GM21717 (cell line): Measurements from ENCODE around the gene SLC35D3.
"Not testable (repeated sequence)": the region's sequence is repeated elsewhere in the genome, so short reads cannot be mapped to it uniquely, and the experiment has no call there.

Experiments used
- ATAC-seq: cut with Tn5 transposase; IDR thresholded peaks from one replicate; pipeline ENCODE4 v1.9.1; 2021; ENCODE audit warnings: mild to moderate bottlenecking, moderate library complexity; ENCODE audit not compliant: unreplicated experiment

SLC35D3 gene

DNA sequence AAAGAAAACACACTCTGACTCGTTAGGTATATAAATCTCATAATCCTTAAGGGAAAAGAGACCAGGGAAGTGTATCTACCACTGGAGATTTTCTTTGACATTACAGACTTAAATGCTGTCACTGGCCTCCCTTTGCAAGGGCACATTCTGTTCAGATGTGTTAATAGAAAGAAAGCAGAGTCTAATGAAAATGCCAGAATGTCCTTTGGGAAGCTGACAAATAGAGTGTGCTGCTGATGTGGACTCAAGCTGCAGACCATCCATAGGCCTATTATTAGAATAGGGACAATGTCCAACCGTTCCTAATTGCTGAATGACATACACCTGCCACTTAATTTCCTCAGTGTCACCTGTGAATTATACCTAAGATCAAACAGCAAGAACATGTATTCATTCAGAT, 41.2 kb downstream of the SLC35D3 start:
- ATAC-seq = no peak

DNA sequence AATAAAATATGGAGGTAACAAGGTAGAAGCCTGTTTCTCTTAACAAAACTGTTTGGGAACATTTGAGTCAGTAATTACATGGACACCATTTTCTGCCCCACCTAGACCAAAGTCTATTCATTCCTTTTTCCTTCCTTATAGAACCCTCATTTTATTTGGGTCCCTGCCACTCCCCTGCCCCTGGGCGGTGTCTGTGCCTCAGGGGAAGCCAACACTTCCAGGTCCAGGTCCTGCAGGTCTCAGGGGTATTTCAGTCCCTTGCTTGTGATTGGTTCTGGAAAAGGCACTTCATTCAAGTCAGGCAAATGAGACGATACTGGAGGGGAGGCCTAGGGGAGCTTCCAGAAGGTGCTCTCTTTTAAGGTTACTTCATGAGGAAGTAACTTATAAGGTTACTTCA, 42.3 kb downstream of the SLC35D3 start:
- no peak for ATAC-seq

DNA sequence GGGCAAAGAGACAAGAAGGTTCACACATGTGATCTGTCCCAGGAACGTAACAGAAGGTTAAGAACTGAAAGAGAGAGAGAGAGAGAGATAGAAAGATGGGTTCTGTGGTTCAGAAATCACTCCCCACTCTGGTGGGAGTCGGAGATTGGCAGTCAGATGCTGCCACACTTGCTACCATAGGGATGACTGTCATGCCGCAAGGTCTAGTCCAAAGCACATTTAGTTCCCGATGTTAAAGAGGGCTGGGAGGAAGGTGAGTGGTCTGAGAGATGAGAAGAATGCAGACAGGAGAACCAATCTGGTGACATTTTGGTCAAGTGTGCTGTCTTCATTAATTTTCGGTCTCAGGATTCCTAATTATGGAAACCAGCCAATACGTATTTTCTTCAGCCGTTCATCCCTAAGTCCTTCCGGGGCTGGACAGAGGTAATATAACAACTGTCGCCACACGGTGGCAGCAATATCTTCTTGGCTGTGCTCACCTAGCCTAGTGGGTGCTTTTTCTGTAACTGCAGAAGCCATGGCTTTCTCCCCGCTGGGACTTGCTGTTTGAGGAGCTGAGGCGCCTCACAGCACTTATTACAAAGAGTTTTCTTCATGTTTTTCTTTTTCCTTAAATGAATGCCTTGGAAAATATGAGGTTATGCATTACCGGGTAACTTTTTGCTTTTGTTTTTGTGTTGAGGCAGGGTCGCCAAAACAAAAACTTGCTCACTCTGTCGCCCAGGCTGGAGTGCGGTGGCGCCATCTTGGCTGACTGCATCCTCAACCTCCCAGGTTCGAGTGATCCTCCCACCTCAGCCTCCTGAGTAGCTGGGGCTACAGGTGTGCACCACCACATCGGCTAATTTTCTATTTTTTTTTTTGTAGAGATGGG, 46.0 kb downstream of the SLC35D3 start:
- peak; percentile 93 for ATAC-seq

GRCh38 chr6:136968837-136969236, 46.7 kb downstream of the SLC35D3 start:
- ATAC-seq = no peak

DNA sequence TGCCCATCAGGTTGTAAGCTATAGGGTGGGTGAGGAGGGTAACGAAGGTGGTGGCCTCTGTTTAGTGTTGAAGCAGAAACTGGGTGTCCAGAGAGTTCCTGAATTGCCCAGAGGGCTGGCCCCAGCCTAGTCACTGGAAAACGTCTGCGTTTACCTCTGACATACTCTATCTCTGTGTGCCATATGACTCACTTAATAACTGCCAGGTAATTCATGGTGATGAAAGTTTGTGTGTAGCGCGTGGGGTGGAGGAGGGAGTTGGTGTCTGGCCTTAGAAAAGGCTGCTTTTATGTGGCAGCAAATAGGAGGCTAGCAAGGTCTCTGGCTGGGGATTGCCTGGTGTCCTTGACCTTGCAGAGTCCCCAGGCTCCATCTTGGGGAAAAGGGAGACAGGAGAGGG, 47.3 kb downstream of the SLC35D3 start:
- ATAC-seq = no peak

DNA sequence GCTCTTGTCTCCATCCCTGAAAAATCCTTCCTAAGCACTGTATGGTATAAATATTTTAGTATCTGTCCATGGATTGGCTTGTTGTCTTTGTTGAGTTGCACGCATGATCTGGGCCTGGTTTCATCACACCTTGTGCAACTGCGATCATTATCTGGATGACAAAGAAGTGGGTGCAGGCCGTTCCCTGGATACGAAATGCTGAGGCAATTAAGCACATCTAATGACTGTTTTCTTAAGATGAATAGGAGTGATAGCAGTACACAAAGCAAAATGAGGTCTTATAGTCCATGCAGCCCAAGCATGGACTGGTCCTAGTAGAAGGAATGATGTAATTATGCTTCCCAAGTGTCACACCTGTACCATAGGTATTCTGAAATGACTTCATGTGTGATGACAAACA, 47.8 kb downstream of the SLC35D3 start:
- no peak for ATAC-seq

DNA sequence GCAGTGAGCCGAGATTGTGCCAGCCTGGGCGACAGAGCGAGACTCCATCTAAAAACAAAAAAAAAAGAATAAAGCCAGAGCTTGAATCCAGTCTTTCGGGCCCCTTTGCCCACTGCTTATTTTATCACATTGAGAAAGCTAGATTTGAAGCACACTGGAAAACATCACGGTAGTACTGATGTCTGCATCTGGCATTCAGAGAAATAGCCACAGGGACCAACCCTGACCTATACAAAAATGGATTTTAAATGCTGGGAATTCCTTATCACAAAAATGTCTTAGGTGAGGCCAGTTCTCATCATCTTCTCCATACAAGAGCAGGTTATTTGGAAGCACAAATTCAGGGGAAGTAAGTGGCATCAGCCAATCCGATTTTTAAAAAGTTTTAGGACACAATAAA, 49.5 kb downstream of the SLC35D3 start:
- ATAC-seq = no peak

DNA sequence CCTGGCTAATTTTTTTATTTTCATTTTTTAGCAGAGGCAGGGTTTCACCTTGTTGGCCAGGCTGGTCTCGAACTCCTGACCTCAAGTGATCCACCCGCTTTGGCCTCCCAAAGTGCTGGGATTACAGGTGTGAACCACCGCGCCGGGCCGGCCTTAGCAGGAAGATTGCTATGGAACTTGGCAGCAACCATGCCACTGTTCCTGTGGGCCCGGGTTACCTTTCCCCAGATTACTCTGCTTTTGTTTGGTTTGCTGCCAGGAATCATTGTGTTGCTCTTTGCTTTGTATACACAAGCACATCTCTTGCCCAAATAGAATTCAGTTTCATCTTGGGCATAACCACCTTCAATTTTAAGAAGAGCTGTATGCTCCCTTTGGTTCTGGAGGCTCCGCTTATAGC, 51.7 kb downstream of the SLC35D3 start:
- not testable (repeated sequence) for ATAC-seq
